Measurements from ENCODE around the gene RXRA. TPM values are rescaled to one million over a fixed set of nuclear protein-coding genes. Genes with fewer than 3 reads are reported as not detected.

The RXRA gene
- total RNA-seq, 4 donors from 2014 or later, result 17.1 to 84.6 (median 24.0) TPM

DNA sequence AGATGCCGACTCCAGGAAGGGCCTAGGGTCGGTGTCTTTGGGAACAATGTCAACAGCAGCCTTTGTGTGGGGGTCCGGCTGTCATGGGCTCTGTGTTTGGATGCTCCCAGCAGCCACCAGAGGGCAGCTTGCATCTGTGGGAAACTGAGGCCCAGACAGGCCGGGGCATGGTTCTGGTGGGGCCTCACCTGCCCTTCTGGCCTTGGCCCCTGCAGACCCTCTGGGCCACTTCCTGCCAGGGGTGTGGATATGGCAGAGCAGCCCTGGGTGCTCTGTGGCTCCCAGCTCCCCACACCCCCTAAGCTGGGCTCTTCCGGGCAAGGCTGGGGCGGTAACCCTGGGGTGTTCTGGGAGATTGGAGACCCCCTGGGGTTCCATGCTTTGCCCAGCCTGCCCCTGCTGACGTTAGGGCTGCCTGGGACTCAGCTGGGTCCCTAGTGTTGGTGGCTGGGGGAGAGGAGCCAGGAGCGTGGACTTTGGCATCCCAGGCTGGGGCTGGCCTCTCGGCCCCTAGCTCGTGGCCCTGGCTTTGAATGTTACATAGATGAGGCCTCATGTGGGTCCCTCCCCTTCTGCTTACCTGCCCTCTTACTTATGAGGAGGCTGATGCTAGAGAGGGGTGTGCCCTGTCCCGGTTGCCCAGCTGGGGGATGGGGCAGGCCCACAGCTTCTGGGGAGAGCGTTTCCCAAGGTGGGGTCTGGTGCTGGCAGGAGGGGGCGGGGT is 38.3 kb downstream of the RXRA start:
- peaks cover 9 to 52% of the 10 kb centered on the region in 2 donors for H3K4me1 ChIP-seq
- no peaks in the 10 kb centered on the region for H3K9me3 ChIP-seq
- intact Hi-C loops (cut with DNase I; ENCODE audit: low total_unique reads), result no loop called here

DNA sequence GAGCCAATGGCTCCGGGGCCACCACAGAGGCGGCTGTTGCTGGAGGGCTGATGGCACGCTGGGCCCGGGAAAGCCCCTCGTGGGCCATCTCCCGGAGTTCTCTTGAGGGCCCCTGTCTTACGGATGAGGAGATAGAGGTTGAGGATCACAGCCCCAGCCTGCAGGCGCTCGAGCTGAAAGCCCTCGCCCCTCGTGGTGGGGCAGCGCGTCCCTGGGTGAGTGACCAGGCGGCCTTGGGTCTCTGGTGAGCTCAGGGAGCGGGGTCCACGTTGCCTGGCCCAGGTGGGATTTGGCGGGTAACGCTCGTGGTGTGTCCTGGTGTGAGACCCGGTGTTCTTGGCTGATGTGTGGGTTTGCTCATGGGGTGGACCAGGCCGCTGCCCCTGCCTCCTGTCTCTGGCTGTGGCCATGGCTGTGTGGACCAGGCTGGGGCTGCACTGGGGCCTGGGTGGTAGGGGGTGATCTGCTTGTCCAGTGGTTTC is 38.9 kb downstream of the RXRA start:
- intact Hi-C loops (cut with DNase I; ENCODE audit: low total_unique reads), result no loop called here
- no peak overlapping the region for H3K4me3 ChIP-seq
- H3K9me3 ChIP-seq, result no peaks in the 10 kb centered on the region
- no peak for DNase-seq
- H3K27ac ChIP-seq, result peak overlapping the region; percentile 84 to 85
- peaks cover 9 to 54% of the 10 kb centered on the region in 2 donors for H3K4me1 ChIP-seq
- H3K36me3 ChIP-seq, result no peaks in the 10 kb centered on the region
- H3K27me3 ChIP-seq, result no peaks in the 10 kb centered on the region
- TF ChIP-seq POLR2A (IDR thresholded peaks at IDR 0.05), result no peak
- TF ChIP-seq, protein P1, sequence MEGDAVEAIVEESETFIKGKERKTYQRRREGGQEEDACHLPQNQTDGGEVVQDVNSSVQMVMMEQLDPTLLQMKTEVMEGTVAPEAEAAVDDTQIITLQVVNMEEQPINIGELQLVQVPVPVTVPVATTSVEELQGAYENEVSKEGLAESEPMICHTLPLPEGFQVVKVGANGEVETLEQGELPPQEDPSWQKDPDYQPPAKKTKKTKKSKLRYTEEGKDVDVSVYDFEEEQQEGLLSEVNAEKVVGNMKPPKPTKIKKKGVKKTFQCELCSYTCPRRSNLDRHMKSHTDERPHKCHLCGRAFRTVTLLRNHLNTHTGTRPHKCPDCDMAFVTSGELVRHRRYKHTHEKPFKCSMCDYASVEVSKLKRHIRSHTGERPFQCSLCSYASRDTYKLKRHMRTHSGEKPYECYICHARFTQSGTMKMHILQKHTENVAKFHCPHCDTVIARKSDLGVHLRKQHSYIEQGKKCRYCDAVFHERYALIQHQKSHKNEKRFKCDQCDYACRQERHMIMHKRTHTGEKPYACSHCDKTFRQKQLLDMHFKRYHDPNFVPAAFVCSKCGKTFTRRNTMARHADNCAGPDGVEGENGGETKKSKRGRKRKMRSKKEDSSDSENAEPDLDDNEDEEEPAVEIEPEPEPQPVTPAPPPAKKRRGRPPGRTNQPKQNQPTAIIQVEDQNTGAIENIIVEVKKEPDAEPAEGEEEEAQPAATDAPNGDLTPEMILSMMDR (IDR thresholded peaks at IDR 0.05), result no peak

More for the DNA sequence above, 38.3 kb downstream of the RXRA start:
- no peak overlapping the region for H3K4me3 ChIP-seq
- no peak for TF ChIP-seq POLR2A (IDR thresholded peaks at IDR 0.05)
- TF ChIP-seq, protein P1 (IDR thresholded peaks at IDR 0.05), result no peak
- H3K27ac ChIP-seq, result peak overlapping the region; percentile 84 to 85
- DNase-seq, result no peak
- H3K36me3 ChIP-seq, result no peaks in the 10 kb centered on the region
- no peaks in the 10 kb centered on the region for H3K27me3 ChIP-seq

DNA sequence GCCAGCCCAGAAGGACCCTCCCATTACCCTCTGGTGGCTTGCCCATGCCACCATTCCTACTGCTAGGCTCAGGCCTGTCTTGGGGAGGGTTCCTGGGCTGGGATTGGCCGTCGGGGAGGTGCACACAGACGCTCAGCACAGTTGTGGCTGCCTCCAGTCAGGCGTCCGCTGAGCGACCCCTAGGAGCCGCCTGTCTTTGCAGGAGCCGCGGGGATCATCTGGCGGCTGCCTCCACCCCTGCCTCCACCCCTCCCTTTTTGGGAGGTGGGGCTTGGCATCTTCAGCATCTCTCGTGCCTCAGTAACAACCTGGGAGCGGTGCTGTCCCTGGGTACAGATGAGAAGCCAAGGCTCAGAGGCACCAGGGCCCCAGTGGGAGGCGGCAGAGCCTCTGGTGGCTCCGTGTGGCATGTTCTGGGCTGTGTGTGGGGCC is 39.6 kb downstream of the RXRA start:
- intact Hi-C loops (cut with DNase I; ENCODE audit: low total_unique reads), result no loop called here
- no peaks in the 10 kb centered on the region for H3K27me3 ChIP-seq
- peak overlapping the region; percentile 84 to 85 for H3K27ac ChIP-seq
- H3K4me1 ChIP-seq, result peaks cover 9 to 53% of the 10 kb centered on the region in 2 donors
- H3K36me3 ChIP-seq, result no peaks in the 10 kb centered on the region
- no peak for TF ChIP-seq POLR2A (IDR thresholded peaks at IDR 0.05)
- TF ChIP-seq, protein P1 (IDR thresholded peaks at IDR 0.05), result peak in 1 of 4 experiments; percentile 18
- peak; percentile 81 to 87 for DNase-seq
- peak overlapping the region in 1 of 2 donors; percentile 31 for H3K4me3 ChIP-seq
- H3K9me3 ChIP-seq, result no peaks in the 10 kb centered on the region

- TF ChIP-seq POLR2A (IDR thresholded peaks at IDR 0.05), result peak in 1 of 2 donors; percentile 47
- TF ChIP-seq, protein P1 (IDR thresholded peaks at IDR 0.05), result peak in 1 of 4 experiments; percentile 17
- H3K9me3 ChIP-seq, result no peaks in the 10 kb centered on the region
- intact Hi-C loops (cut with DNase I; ENCODE audit: low total_unique reads), result no loop called here
- peak; percentile 91 to 93 for DNase-seq
- H3K27ac ChIP-seq, result peak overlapping the region; percentile 84 to 85
- peaks cover 9 to 48% of the 10 kb centered on the region in 2 donors for H3K4me1 ChIP-seq
- no peaks in the 10 kb centered on the region for H3K36me3 ChIP-seq
- H3K27me3 ChIP-seq, result no peaks in the 10 kb centered on the region
- peak overlapping the region in 1 of 2 donors; percentile 31 for H3K4me3 ChIP-seq
Observed at GRCh38 chr9:134366223-134367031, 40.2 kb downstream of the RXRA start.
